ENCODE measurements around the gene C14orf132. TPM values are rescaled to one million over a fixed set of nuclear protein-coding genes. Genes with fewer than 3 reads are reported as not detected.

Gene C14orf132
- polyA plus RNA-seq, 3 donors = not detected

- Histone ChIP-seq H2AFZ (ENCODE audit: insufficient read depth, low read depth, low read length, poor library complexity, severe bottlenecking) (no peak overlapping the region), H4K20me1 (ENCODE audit: insufficient read depth, low read length) (no peaks in the 10 kb centered on the region), H3K79me2 (ENCODE audit: insufficient read depth, low read length) (no peaks in the 10 kb centered on the region), H3K27ac (ENCODE audit: low read depth in 1 of 2, low read length in 2 of 2) (no peak overlapping the region), H3K4me2 (replicated peaks; ENCODE audit: extremely low read depth, low read length, poor library complexity, severe bottlenecking) (no peak overlapping the region), H3K36me3 (replicated peaks in 1 of 2; ENCODE audit: control insufficient read depth in 1 of 2, insufficient read depth in 2 of 2, low read length in 2 of 2) (no peaks in the 10 kb centered on the region), H3K27me3 (ENCODE audit: control insufficient read depth in 2 of 2, insufficient read depth in 2 of 2, low read length in 2 of 2) (no peaks in the 10 kb centered on the region), H3K4me3 (replicated peaks in 1 of 3; ENCODE audit: low read depth in 2 of 3, low read length in 3 of 3) (no peak overlapping the region), H3K9ac (ENCODE audit: insufficient read depth, low read length, poor library complexity, severe bottlenecking) (no peak overlapping the region), H3K4me1 (ENCODE audit: control insufficient read depth in 1 of 2, insufficient read depth in 2 of 2, low read length in 2 of 2) (peaks cover 0 to 6% of the 10 kb centered on the region in 2 donors), H3K9me3 (replicated peaks in 1 of 2; ENCODE audit: control insufficient read depth in 1 of 2, insufficient read depth in 1 of 2, low read length in 2 of 2) (no peaks in the 10 kb centered on the region)
- TF ChIP-seq CTCF (IDR thresholded peaks at IDR 0.05) = no peak
- Mint-ChIP-seq H3K4me3 (no peak overlapping the region), H3K27ac (no peak overlapping the region), H3K36me3 (no peaks in the 10 kb centered on the region), H3K9me3 (peaks cover 0 to 4% (median 0%) of the 10 kb centered on the region in 7 donors), H3K4me1 (peaks cover 9% of the 10 kb centered on the region), H3K27me3 (ENCODE audit: low read depth in 3 of 3) (peaks cover 3 to 5% (median 4%) of the 10 kb centered on the region in 3 donors)
- DNase-seq = no peak
- intact Hi-C loops (cut with micrococcal nuclease) = no loop called here
- 97% methylated on average over 6 of the region's 7 CpGs for WGBS (ENCODE audit: insufficient coverage)
Measured at GRCh38 chr14:96129128-96129736, 90.1 kb downstream of the C14orf132 start.

GRCh38 chr14:96130391-96130790 is 91.2 kb downstream of the C14orf132 start:
- Histone ChIP-seq H3K79me2 (ENCODE audit: insufficient read depth, low read length) (no peaks in the 10 kb centered on the region), H4K20me1 (ENCODE audit: insufficient read depth, low read length) (no peaks in the 10 kb centered on the region), H3K4me1 (ENCODE audit: control insufficient read depth in 1 of 2, insufficient read depth in 2 of 2, low read length in 2 of 2) (peaks cover 0 to 6% of the 10 kb centered on the region in 2 donors), H3K36me3 (replicated peaks in 1 of 2; ENCODE audit: control insufficient read depth in 1 of 2, insufficient read depth in 2 of 2, low read length in 2 of 2) (no peaks in the 10 kb centered on the region), H3K27me3 (ENCODE audit: control insufficient read depth in 2 of 2, insufficient read depth in 2 of 2, low read length in 2 of 2) (no peaks in the 10 kb centered on the region), H3K9me3 (replicated peaks in 1 of 2; ENCODE audit: control insufficient read depth in 1 of 2, insufficient read depth in 1 of 2, low read length in 2 of 2) (no peaks in the 10 kb centered on the region), H3K27ac (ENCODE audit: low read depth in 1 of 2, low read length in 2 of 2) (no peak overlapping the region), H2AFZ (ENCODE audit: insufficient read depth, low read depth, low read length, poor library complexity, severe bottlenecking) (no peak overlapping the region), H3K4me2 (replicated peaks; ENCODE audit: extremely low read depth, low read length, poor library complexity, severe bottlenecking) (no peak overlapping the region), H3K4me3 (replicated peaks in 1 of 3; ENCODE audit: low read depth in 2 of 3, low read length in 3 of 3) (no peak overlapping the region), H3K9ac (ENCODE audit: insufficient read depth, low read length, poor library complexity, severe bottlenecking) (no peak overlapping the region)
- WGBS (ENCODE audit: insufficient coverage) = 92% methylated on average over 4 of the region's 6 CpGs
- Mint-ChIP-seq H3K4me3 (no peak overlapping the region), H3K36me3 (no peaks in the 10 kb centered on the region), H3K9me3 (peaks cover 0 to 6% (median 2%) of the 10 kb centered on the region in 7 donors), H3K4me1 (peaks cover 9% of the 10 kb centered on the region), H3K27ac (no peak overlapping the region), H3K27me3 (ENCODE audit: low read depth in 3 of 3) (peaks cover 1 to 5% (median 3%) of the 10 kb centered on the region in 3 donors)
- intact Hi-C loops (cut with micrococcal nuclease) = no loop called here
- no peak for DNase-seq
- no peak for TF ChIP-seq CTCF (IDR thresholded peaks at IDR 0.05)
